CD14-positive monocyte (primary cell): ENCODE measurements around the gene GRK3. TPM values are rescaled to one million over a fixed set of nuclear protein-coding genes. Genes with fewer than 3 reads are reported as not detected.

ENCODE experiments used
- DNase-seq, 3 donors: peaks; one replicate each; pipeline ENCODE4 v3.0.0-alpha.2; 2011 to 2022
- H2AFZ ChIP-seq: 2 replicates; pipeline ENCODE4 v1.6.0; 2012; ENCODE audit warnings: mild to moderate bottlenecking, low read depth, low read length, inconsistent platforms; ENCODE audit not compliant: insufficient read depth, poor library complexity, severe bottlenecking
- H3K27ac ChIP-seq, 2 donors: 1 replicate in 1 of 2; 2 replicates in 1 of 2; pipeline ENCODE4 v1.5.1; 2012 to 2013; ENCODE audit warnings: low read length in 2 of 2, control low read depth in 1 of 2, inconsistent platforms in 1 of 2, low read depth in 1 of 2, mild to moderate bottlenecking in 1 of 2
- H3K27me3 ChIP-seq, 2 donors: one replicate each; pipeline versions ENCODE4 v1.6.0 to v1.6.1; 2011 to 2013; ENCODE audit warnings: low read length in 2 of 2; ENCODE audit not compliant: control insufficient read depth in 2 of 2, insufficient read depth in 2 of 2
- H3K36me3 ChIP-seq, 2 donors: replicated peaks in 1 of 2; 1 replicate in 1 of 2; 2 replicates in 1 of 2; pipeline versions ENCODE4 v1.5.1 to v1.6.1; 2012 to 2013; ENCODE audit warnings: low read length in 2 of 2, control low read depth in 1 of 2, inconsistent platforms in 1 of 2, mild to moderate bottlenecking in 1 of 2; ENCODE audit not compliant: insufficient read depth in 2 of 2, control insufficient read depth in 1 of 2
- H3K4me1 ChIP-seq, 2 donors: 1 replicate in 1 of 2; 2 replicates in 1 of 2; pipeline versions ENCODE4 v1.5.1 to v1.6.1; 2012 to 2013; ENCODE audit warnings: low read length in 2 of 2, control low read depth in 1 of 2, inconsistent platforms in 1 of 2, mild to moderate bottlenecking in 1 of 2, moderate library complexity in 1 of 2; ENCODE audit not compliant: insufficient read depth in 2 of 2, control insufficient read depth in 1 of 2
- H3K4me2 ChIP-seq: replicated peaks from 2 replicates; pipeline ENCODE3; 2012; ENCODE audit warnings: low read length, moderate library complexity, mild to moderate bottlenecking; ENCODE audit not compliant: poor library complexity, severe bottlenecking; ENCODE audit errors: extremely low read depth
- H3K4me3 ChIP-seq, 3 experiments: fragments of 200-600 bp in 1 of 3; sonication (generic) in 1 of 3; replicated peaks in 1 of 3; 1 replicate in 2 of 3; 2 replicates in 1 of 3; pipeline ENCODE4 v1.5.1; 2011 to 2013; ENCODE audit warnings: low read length in 3 of 3, mild to moderate bottlenecking in 3 of 3, control low read depth in 2 of 3, low read depth in 2 of 3, inconsistent platforms in 1 of 3, moderate library complexity in 1 of 3
- H3K79me2 ChIP-seq: 2 replicates; pipeline ENCODE4 v1.6.0; 2012; ENCODE audit warnings: mild to moderate bottlenecking, control low read depth, inconsistent platforms, low read length, moderate library complexity; ENCODE audit not compliant: insufficient read depth
- H3K9ac ChIP-seq: 2 replicates; pipeline ENCODE4 v1.6.0; 2017; ENCODE audit warnings: low read length, mild to moderate bottlenecking; ENCODE audit not compliant: insufficient read depth, poor library complexity, severe bottlenecking
- H3K9me3 ChIP-seq, 2 donors: replicated peaks in 1 of 2; 1 replicate in 1 of 2; 2 replicates in 1 of 2; pipeline versions ENCODE4 v1.5.1 to v1.6.1; 2012 to 2013; ENCODE audit warnings: low read length in 2 of 2, control low read depth in 1 of 2; ENCODE audit not compliant: control insufficient read depth in 1 of 2, insufficient read depth in 1 of 2
- H4K20me1 ChIP-seq: 2 replicates; pipeline ENCODE4 v1.6.0; 2012; ENCODE audit warnings: mild to moderate bottlenecking, low read length, control low read depth, moderate library complexity; ENCODE audit not compliant: insufficient read depth
- H3K27ac Mint-ChIP-seq, 7 donors: one replicate each; pipeline ENCODE4 v1.8.0; 2020; ENCODE audit warnings: mild to moderate bottlenecking in 7 of 7, mixed read lengths in 7 of 7, moderate library complexity in 6 of 7, inconsistent platforms in 2 of 7
- H3K27me3 Mint-ChIP-seq, 3 donors: one replicate each; pipeline ENCODE4 v1.8.0; 2021 to 2022; ENCODE audit warnings: low read depth in 3 of 3, mild to moderate bottlenecking in 3 of 3, mixed read lengths in 3 of 3, moderate library complexity in 3 of 3, inconsistent platforms in 1 of 3
- H3K36me3 Mint-ChIP-seq, 2 donors: one replicate each; pipeline ENCODE4 v1.8.0; 2020; ENCODE audit warnings: mixed read lengths in 2 of 2, inconsistent platforms in 1 of 2, mild to moderate bottlenecking in 1 of 2
- H3K4me1 Mint-ChIP-seq: one replicate; pipeline ENCODE4 v1.8.0; 2020; ENCODE audit warnings: mild to moderate bottlenecking, mixed read lengths
- H3K4me3 Mint-ChIP-seq, 2 donors: one replicate each; pipeline ENCODE4 v1.8.0; 2020; ENCODE audit warnings: mild to moderate bottlenecking in 2 of 2, mixed read lengths in 2 of 2, moderate library complexity in 1 of 2
- H3K9me3 Mint-ChIP-seq, 7 donors: one replicate each; pipeline ENCODE4 v1.8.0; 2020 to 2022; ENCODE audit warnings: mixed read lengths in 7 of 7, mild to moderate bottlenecking in 6 of 7, moderate library complexity in 6 of 7, inconsistent platforms in 2 of 7
- WGBS: methylation state at CpG from one replicate; pipeline ENCODE4 v1.1.5; 2013; ENCODE audit warnings: missing lambda C conversion rate; ENCODE audit not compliant: insufficient coverage; 5-methylcytosine and 5-hydroxymethylcytosine counted together
- intact Hi-C, 2 donors: fragments of 100-400 bp; cut with micrococcal nuclease; formaldehyde crosslinking; loops; one replicate each; pipeline versions ENCODE4 v1.15.0 to v1.15.1; 2023
- polyA plus RNA-seq, 3 donors: library from polyadenylated mRNA; depleted of rRNA in 1 of 3; unstranded in 2 of 3; stranded (reverse) in 1 of 3; fragments of 300-500 nt in 2 of 3; fragments of >200 nt in 1 of 3; fragmentation: Illumina TruSeq in 2 of 3; gene quantifications; 1 replicate in 2 of 3; 2 replicates in 1 of 3; pipeline ENCODE4 v1.2.3, GENCODE V29; 2012 to 2021
- TF ChIP-seq, protein P1 (sequence below): fragments of 200-600 bp; IDR thresholded peaks from one replicate; pipeline ENCODE4 v1.8.0; 2022; ENCODE audit warnings: antibody characterized with exemption, mild to moderate bottlenecking

GRK3 gene
- polyA plus RNA-seq, 3 donors, result 8.3 to 33.3 (median 9.6) TPM

DNA sequence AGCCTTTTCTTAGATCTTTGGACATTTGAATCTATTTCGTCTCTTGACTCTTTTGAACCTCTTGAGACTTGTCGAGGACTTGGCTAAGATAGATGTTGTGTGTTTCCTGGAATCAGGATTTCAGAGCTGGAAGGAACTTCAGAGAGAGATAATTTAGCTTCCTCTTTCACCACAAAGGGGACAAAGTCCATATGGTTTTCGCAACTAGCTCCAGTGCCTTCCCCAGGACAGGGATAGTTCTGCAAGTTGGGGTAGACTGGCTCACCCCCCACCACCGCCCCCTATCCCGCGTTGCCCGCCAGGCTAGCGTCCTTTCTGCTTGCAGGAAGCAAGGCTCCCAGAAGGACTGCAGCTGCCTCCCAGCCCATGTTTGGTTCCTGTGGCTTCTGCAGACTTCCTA is 101.8 kb downstream of the GRK3 start:
- DNase-seq, result peak in 1 of 3 donors; percentile 7
- WGBS, result 4% methylated on average over 5 of the region's 8 CpGs
- Mint-ChIP-seq H3K4me3 (no peak overlapping the region), H3K4me1 (peaks cover 15% of the 10 kb centered on the region), H3K27me3 (peaks cover 0 to 2% (median 0%) of the 10 kb centered on the region in 3 donors), H3K36me3 (peaks cover 46 to 62% of the 10 kb centered on the region in 2 donors), H3K27ac (no peak overlapping the region), H3K9me3 (no peaks in the 10 kb centered on the region)
- TF ChIP-seq, protein P1, sequence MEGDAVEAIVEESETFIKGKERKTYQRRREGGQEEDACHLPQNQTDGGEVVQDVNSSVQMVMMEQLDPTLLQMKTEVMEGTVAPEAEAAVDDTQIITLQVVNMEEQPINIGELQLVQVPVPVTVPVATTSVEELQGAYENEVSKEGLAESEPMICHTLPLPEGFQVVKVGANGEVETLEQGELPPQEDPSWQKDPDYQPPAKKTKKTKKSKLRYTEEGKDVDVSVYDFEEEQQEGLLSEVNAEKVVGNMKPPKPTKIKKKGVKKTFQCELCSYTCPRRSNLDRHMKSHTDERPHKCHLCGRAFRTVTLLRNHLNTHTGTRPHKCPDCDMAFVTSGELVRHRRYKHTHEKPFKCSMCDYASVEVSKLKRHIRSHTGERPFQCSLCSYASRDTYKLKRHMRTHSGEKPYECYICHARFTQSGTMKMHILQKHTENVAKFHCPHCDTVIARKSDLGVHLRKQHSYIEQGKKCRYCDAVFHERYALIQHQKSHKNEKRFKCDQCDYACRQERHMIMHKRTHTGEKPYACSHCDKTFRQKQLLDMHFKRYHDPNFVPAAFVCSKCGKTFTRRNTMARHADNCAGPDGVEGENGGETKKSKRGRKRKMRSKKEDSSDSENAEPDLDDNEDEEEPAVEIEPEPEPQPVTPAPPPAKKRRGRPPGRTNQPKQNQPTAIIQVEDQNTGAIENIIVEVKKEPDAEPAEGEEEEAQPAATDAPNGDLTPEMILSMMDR, result no peak
- no peak overlapping the region for H3K4me2 ChIP-seq
- H3K4me3 ChIP-seq, result no peak overlapping the region
- H2AFZ ChIP-seq, result no peak overlapping the region
- H3K79me2 ChIP-seq, result peaks cover 24% of the 10 kb centered on the region
- no peaks in the 10 kb centered on the region for H3K9me3 ChIP-seq
- intact Hi-C loops, result no loop called here
- peaks cover 100% of the 10 kb centered on the region for H4K20me1 ChIP-seq
- peaks cover 0 to 4% of the 10 kb centered on the region in 2 donors for H3K4me1 ChIP-seq
- H3K27me3 ChIP-seq, result no peaks in the 10 kb centered on the region
- H3K36me3 ChIP-seq, result peaks cover 30 to 85% of the 10 kb centered on the region in 2 donors
- no peak overlapping the region for H3K9ac ChIP-seq
- H3K27ac ChIP-seq, result peak overlapping the region in 1 of 2 donors; percentile 29

DNA sequence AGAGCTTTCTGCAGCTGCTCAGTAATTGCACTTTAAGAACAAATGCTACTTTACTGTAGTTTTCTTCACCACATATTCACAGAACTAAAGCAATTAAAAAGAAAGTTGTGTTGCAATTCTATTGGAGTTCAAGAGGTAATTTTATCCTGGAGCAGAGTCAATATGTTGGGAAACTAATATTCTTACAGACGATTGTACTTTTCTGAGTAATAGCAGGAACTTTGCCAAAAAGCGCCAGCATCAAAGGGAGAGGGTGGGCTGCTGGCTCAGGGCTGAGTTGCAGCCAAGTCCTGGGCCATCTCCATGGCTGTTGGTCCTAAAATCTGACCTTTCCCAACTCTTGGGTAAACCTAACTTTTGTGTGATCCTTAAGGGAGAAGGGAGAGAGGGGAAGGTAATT is 104.0 kb downstream of the GRK3 start:
- Histone ChIP-seq H3K9me3 (no peaks in the 10 kb centered on the region), H3K4me1 (peaks cover 0 to 4% of the 10 kb centered on the region in 2 donors), H3K9ac (no peak overlapping the region), H4K20me1 (peaks cover 99% of the 10 kb centered on the region), H2AFZ (no peak overlapping the region), H3K4me3 (no peak overlapping the region), H3K27me3 (no peaks in the 10 kb centered on the region), H3K4me2 (no peak overlapping the region), H3K79me2 (peaks cover 15% of the 10 kb centered on the region), H3K27ac (no peak overlapping the region), H3K36me3 (peaks cover 40 to 84% of the 10 kb centered on the region in 2 donors)
- no peaks in the 10 kb centered on the region for H3K9me3 Mint-ChIP-seq
- peak overlapping the region in 1 of 7 donors; percentile 42 for H3K27ac Mint-ChIP-seq
- no peak overlapping the region for H3K4me3 Mint-ChIP-seq
- WGBS, result 75% methylated on average over 2 of the region's 2 CpGs
- DNase-seq, result no peak
- peaks cover 15% of the 10 kb centered on the region for H3K4me1 Mint-ChIP-seq
- TF ChIP-seq, protein P1, result no peak
- intact Hi-C loops, result no loop called here
- peaks cover 48 to 65% of the 10 kb centered on the region in 2 donors for H3K36me3 Mint-ChIP-seq
- peaks cover 0 to 2% (median 0%) of the 10 kb centered on the region in 3 donors for H3K27me3 Mint-ChIP-seq
